ENCODE data around the gene NAA25. TPM values are rescaled to one million over a fixed set of nuclear protein-coding genes. Genes with fewer than 3 reads are reported as not detected.

The NAA25 gene
- total RNA-seq, 4 donors from 2014 or later, result 5.3 to 57.4 (median 33.9) TPM

- TF ChIP-seq POLR2A (IDR thresholded peaks at IDR 0.05) (no peak), CTCF (IDR thresholded peaks at IDR 0.05) (no peak)
- H3K27ac ChIP-seq, result no peak overlapping the region
- no peak overlapping the region for H3K4me3 ChIP-seq
- intact Hi-C loops (cut with DNase I; ENCODE audit: low total_unique reads), result loop anchor here (10.0 kb wide), 1 partner anchor 86 kb away; the partner anchor contains the start of gene NAA25
- no peaks in the 10 kb centered on the region for H3K9me3 ChIP-seq
- H3K4me1 ChIP-seq, result no peaks in the 10 kb centered on the region
- H3K27me3 ChIP-seq, result no peaks in the 10 kb centered on the region
- DNase-seq, result no peak
- H3K36me3 ChIP-seq, result no peaks in the 10 kb centered on the region
Observed at GRCh38 chr12:112018571-112019237, 89.9 kb downstream of the NAA25 start.

- H3K4me1 ChIP-seq, result peaks cover 0 to under 1% of the 10 kb centered on the region in 2 donors
- no peak for DNase-seq
- no peak for TF ChIP-seq POLR2A (IDR thresholded peaks at IDR 0.05)
- TF ChIP-seq CTCF (IDR thresholded peaks at IDR 0.05), result no peak
- no peak overlapping the region for H3K27ac ChIP-seq
- no peaks in the 10 kb centered on the region for H3K9me3 ChIP-seq
- H3K27me3 ChIP-seq, result no peaks in the 10 kb centered on the region
- H3K36me3 ChIP-seq, result no peaks in the 10 kb centered on the region
- intact Hi-C loops (cut with DNase I; ENCODE audit: low total_unique reads), result loop anchor here (10.0 kb wide), 1 partner anchor 88 kb away; the partner anchor contains the start of gene NAA25
- no peak overlapping the region for H3K4me3 ChIP-seq
Observed at GRCh38 chr12:112017041-112017440, 91.5 kb downstream of the NAA25 start.

GRCh38 chr12:112015938-112016337 lies 92.6 kb downstream of the NAA25 start:
- H3K9me3 ChIP-seq, result no peaks in the 10 kb centered on the region
- H3K36me3 ChIP-seq, result no peaks in the 10 kb centered on the region
- TF ChIP-seq POLR2A (IDR thresholded peaks at IDR 0.05), result no peak
- TF ChIP-seq CTCF (IDR thresholded peaks at IDR 0.05), result no peak
- H3K27me3 ChIP-seq, result no peaks in the 10 kb centered on the region
- H3K27ac ChIP-seq, result no peak overlapping the region
- intact Hi-C loops (cut with DNase I; ENCODE audit: low total_unique reads), result loop anchor here (10.0 kb wide), 1 partner anchor 89 kb away; the partner anchor contains the start of gene NAA25
- DNase-seq, result no peak
- H3K4me1 ChIP-seq, result peaks cover 0 to 5% of the 10 kb centered on the region in 2 donors
- no peak overlapping the region for H3K4me3 ChIP-seq

- peak; percentile 49 to 51 for DNase-seq
- intact Hi-C loops (cut with DNase I; ENCODE audit: low total_unique reads), result loop anchor here (10.0 kb wide), 1 partner anchor 91 kb away; the partner anchor contains the start of gene NAA25
- no peak for TF ChIP-seq CTCF (IDR thresholded peaks at IDR 0.05)
- no peak for TF ChIP-seq POLR2A (IDR thresholded peaks at IDR 0.05)
Observed at GRCh38 chr12:112013601-112014402, 94.8 kb downstream of the NAA25 start.

More at GRCh38 chr12:112013601-112014402, 94.8 kb downstream of the NAA25 start:
- Histone ChIP-seq H3K36me3 (no peaks in the 10 kb centered on the region), H3K27ac (peak overlapping the region; percentile 87 to 99), H3K9me3 (no peaks in the 10 kb centered on the region), H3K4me1 (peaks cover 0 to 5% of the 10 kb centered on the region in 2 donors), H3K4me3 (peak overlapping the region; percentile 90 to 95), H3K27me3 (no peaks in the 10 kb centered on the region)
